ENCODE data around the gene GNPNAT1.

Gene GNPNAT1
- 11.0 to 15.7 (median 11.2) reads per million in 3 donors for total RNA-seq

DNA sequence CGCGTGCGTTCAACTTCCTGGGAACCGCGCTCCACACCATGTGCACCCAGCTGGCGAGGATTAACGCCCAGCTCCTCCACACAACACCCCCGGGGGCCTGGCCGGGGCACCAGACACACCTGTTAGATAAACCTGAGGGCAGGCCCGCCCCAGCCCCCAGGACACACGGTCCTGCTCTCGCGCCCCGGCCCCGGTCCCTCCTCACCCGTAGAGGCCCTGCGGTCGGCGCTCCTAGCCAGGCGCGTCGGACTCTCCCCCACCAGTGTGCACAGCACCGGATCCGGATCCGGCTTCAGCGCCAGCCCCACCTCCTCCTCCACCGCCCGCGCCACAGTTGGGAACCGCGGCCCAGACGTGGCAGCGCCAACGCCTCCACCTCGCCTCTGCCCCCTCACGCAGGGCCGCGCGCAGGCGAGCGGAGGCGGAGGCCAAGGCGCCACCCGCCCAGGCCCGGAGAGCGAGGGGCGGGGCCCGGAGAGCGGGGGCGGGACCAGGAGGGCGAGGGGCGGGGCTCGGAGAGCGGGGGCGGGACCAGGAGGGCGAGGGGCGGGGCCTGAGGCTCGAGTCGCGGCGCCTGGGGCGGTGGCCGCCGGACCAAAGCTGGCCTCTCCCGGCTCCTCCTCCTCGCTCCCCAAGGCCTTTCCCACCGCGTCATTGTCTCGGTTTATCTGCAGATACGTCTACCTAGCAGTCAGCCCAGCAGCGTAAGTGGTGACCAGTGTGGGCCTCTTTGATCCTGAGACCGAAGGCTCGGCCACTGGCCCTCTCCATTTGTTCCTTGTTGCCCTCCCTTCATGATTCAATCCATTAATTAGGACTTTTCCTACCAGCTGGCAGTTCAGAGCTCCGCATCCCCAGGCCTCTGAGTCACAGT lies at the start of gene GNPNAT1:
TSS of gene GNPNAT1 (minus strand) at position 385 of the 874 bp plus-strand sequence. CDS start 6,957 bp downstream, outside the sequence.
- Histone ChIP-seq H3K36me3 (ENCODE audit: control insufficient read depth, insufficient read depth, low read length) (no peaks in the 10 kb centered on the region), H3K9me3 (ENCODE audit: control insufficient read depth, low read length) (no peaks in the 10 kb centered on the region), H3K4me1 (ENCODE audit: control insufficient read depth, insufficient read depth, low read length, poor library complexity, severe bottlenecking) (peaks cover 12% of the 10 kb centered on the region), H3K27me3 (replicated peaks; ENCODE audit: control insufficient read depth, insufficient read depth, low read length, poor library complexity, severe bottlenecking) (no peaks in the 10 kb centered on the region), H3K27ac (ENCODE audit: insufficient read depth, low read length, poor library complexity, severe bottlenecking) (peak within 1 kb of the TSS; percentile 60), H3K4me3 (ENCODE audit: insufficient read depth, low read depth, low read length, poor library complexity, severe bottlenecking) (peak within 1 kb of the TSS; percentile 85)
- peak; percentile 85 to 88 (median 85) for DNase-seq

- H3K27ac ChIP-seq (ENCODE audit: insufficient read depth, low read length, poor library complexity, severe bottlenecking): no peak overlapping the region
- H3K36me3 ChIP-seq (ENCODE audit: control insufficient read depth, insufficient read depth, low read length): no peaks in the 10 kb centered on the region
- no peaks in the 10 kb centered on the region for H3K27me3 ChIP-seq (replicated peaks; ENCODE audit: control insufficient read depth, insufficient read depth, low read length, poor library complexity, severe bottlenecking)
- DNase-seq: no peak
- no peaks in the 10 kb centered on the region for H3K4me1 ChIP-seq (ENCODE audit: control insufficient read depth, insufficient read depth, low read length, poor library complexity, severe bottlenecking)
- H3K9me3 ChIP-seq (ENCODE audit: control insufficient read depth, low read length): no peaks in the 10 kb centered on the region
- H3K4me3 ChIP-seq (ENCODE audit: insufficient read depth, low read depth, low read length, poor library complexity, severe bottlenecking): no peak overlapping the region
These were observed 49.5 kb upstream of the GNPNAT1 start for GRCh38 chr14:52840877-52841276.

- no peak for DNase-seq
- Histone ChIP-seq H3K27me3 (replicated peaks; ENCODE audit: control insufficient read depth, insufficient read depth, low read length, poor library complexity, severe bottlenecking) (no peaks in the 10 kb centered on the region), H3K27ac (ENCODE audit: insufficient read depth, low read length, poor library complexity, severe bottlenecking) (no peak overlapping the region), H3K4me1 (ENCODE audit: control insufficient read depth, insufficient read depth, low read length, poor library complexity, severe bottlenecking) (no peaks in the 10 kb centered on the region), H3K9me3 (ENCODE audit: control insufficient read depth, low read length) (no peaks in the 10 kb centered on the region), H3K36me3 (ENCODE audit: control insufficient read depth, insufficient read depth, low read length) (no peaks in the 10 kb centered on the region), H3K4me3 (ENCODE audit: insufficient read depth, low read depth, low read length, poor library complexity, severe bottlenecking) (no peak overlapping the region)
These were observed 46.0 kb upstream of the GNPNAT1 start for GRCh38 chr14:52837451-52837850.

- Histone ChIP-seq H3K4me3 (ENCODE audit: insufficient read depth, low read depth, low read length, poor library complexity, severe bottlenecking) (no peak overlapping the region), H3K27ac (ENCODE audit: insufficient read depth, low read length, poor library complexity, severe bottlenecking) (no peak overlapping the region), H3K4me1 (ENCODE audit: control insufficient read depth, insufficient read depth, low read length, poor library complexity, severe bottlenecking) (no peaks in the 10 kb centered on the region), H3K9me3 (ENCODE audit: control insufficient read depth, low read length) (no peaks in the 10 kb centered on the region), H3K27me3 (replicated peaks; ENCODE audit: control insufficient read depth, insufficient read depth, low read length, poor library complexity, severe bottlenecking) (no peaks in the 10 kb centered on the region), H3K36me3 (ENCODE audit: control insufficient read depth, insufficient read depth, low read length) (no peaks in the 10 kb centered on the region)
- no peak for DNase-seq
These were observed 44.7 kb upstream of the GNPNAT1 start for GRCh38 chr14:52836063-52836462.

- H3K4me1 ChIP-seq (ENCODE audit: control insufficient read depth, insufficient read depth, low read length, poor library complexity, severe bottlenecking): no peaks in the 10 kb centered on the region
- no peak for DNase-seq
- no peaks in the 10 kb centered on the region for H3K27me3 ChIP-seq (replicated peaks; ENCODE audit: control insufficient read depth, insufficient read depth, low read length, poor library complexity, severe bottlenecking)
- H3K9me3 ChIP-seq (ENCODE audit: control insufficient read depth, low read length): no peaks in the 10 kb centered on the region
- no peak overlapping the region for H3K4me3 ChIP-seq (ENCODE audit: insufficient read depth, low read depth, low read length, poor library complexity, severe bottlenecking)
- H3K36me3 ChIP-seq (ENCODE audit: control insufficient read depth, insufficient read depth, low read length): no peaks in the 10 kb centered on the region
- no peak overlapping the region for H3K27ac ChIP-seq (ENCODE audit: insufficient read depth, low read length, poor library complexity, severe bottlenecking)
These were observed 43.9 kb upstream of the GNPNAT1 start for GRCh38 chr14:52835122-52835903.

GRCh38 chr14:52834440-52834842 lies 43.0 kb upstream of the GNPNAT1 start:
- no peak for DNase-seq
- Histone ChIP-seq H3K36me3 (ENCODE audit: control insufficient read depth, insufficient read depth, low read length) (no peaks in the 10 kb centered on the region), H3K4me3 (ENCODE audit: insufficient read depth, low read depth, low read length, poor library complexity, severe bottlenecking) (no peak overlapping the region), H3K27me3 (replicated peaks; ENCODE audit: control insufficient read depth, insufficient read depth, low read length, poor library complexity, severe bottlenecking) (no peaks in the 10 kb centered on the region), H3K4me1 (ENCODE audit: control insufficient read depth, insufficient read depth, low read length, poor library complexity, severe bottlenecking) (no peaks in the 10 kb centered on the region), H3K9me3 (ENCODE audit: control insufficient read depth, low read length) (no peaks in the 10 kb centered on the region), H3K27ac (ENCODE audit: insufficient read depth, low read length, poor library complexity, severe bottlenecking) (no peak overlapping the region)

DNA sequence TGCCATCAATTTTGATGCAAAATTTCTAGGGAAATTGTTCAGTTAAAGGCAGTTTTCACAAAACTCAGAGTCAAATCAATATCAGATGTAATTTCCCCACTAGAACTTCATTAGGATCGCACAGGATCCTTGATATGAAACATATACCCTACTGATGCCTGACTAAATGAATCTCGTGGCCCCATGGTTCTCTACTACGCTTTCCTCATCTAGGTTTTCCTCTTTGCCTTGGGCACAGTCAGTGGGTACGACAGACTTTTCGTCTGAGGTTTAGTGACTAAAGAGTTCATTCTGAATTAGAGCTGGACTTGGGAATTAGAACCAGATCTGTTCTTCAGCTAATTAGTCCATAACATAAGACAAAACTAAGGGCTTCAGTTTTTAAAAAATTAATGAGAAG lies 42.5 kb upstream of the GNPNAT1 start:
- Histone ChIP-seq H3K4me3 (ENCODE audit: insufficient read depth, low read depth, low read length, poor library complexity, severe bottlenecking) (no peak overlapping the region), H3K9me3 (ENCODE audit: control insufficient read depth, low read length) (no peaks in the 10 kb centered on the region), H3K4me1 (ENCODE audit: control insufficient read depth, insufficient read depth, low read length, poor library complexity, severe bottlenecking) (no peaks in the 10 kb centered on the region), H3K36me3 (ENCODE audit: control insufficient read depth, insufficient read depth, low read length) (no peaks in the 10 kb centered on the region), H3K27me3 (replicated peaks; ENCODE audit: control insufficient read depth, insufficient read depth, low read length, poor library complexity, severe bottlenecking) (no peaks in the 10 kb centered on the region), H3K27ac (ENCODE audit: insufficient read depth, low read length, poor library complexity, severe bottlenecking) (no peak overlapping the region)
- no peak for DNase-seq

DNA sequence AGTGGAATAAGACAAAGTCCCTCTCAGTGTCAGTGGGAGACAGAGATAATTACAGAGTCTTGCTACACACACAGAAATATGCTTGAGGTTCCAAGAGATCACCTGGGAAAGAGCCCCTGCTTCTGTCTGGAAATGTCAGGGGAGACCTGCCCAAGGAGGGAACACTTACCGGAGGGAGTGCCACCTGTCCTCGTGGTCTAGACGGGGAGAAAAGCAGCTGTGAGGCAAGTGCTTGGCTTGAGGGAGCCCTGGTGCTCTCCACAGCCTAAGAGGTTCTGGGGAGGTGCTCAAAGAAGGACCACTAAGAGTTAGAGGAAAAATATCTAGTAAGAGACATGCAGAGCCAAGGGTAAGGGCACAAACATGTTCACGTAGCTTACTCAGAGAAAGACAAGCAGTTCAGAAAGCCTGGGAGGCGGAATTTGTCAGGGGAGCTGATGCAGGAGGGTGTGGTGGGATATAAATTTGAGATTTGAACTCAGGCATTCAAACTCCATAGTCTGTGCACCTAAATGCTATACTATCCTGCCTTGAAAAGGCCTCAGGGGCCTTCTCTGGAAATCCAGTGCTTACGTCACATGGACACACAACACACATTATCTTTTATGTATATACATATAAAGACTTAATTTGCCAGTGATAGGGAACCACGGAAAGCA lies 38.2 kb upstream of the GNPNAT1 start:
- Histone ChIP-seq H3K4me1 (ENCODE audit: control insufficient read depth, insufficient read depth, low read length, poor library complexity, severe bottlenecking) (no peaks in the 10 kb centered on the region), H3K4me3 (ENCODE audit: insufficient read depth, low read depth, low read length, poor library complexity, severe bottlenecking) (no peak overlapping the region), H3K27me3 (replicated peaks; ENCODE audit: control insufficient read depth, insufficient read depth, low read length, poor library complexity, severe bottlenecking) (no peaks in the 10 kb centered on the region), H3K9me3 (ENCODE audit: control insufficient read depth, low read length) (no peaks in the 10 kb centered on the region), H3K36me3 (ENCODE audit: control insufficient read depth, insufficient read depth, low read length) (no peaks in the 10 kb centered on the region), H3K27ac (ENCODE audit: insufficient read depth, low read length, poor library complexity, severe bottlenecking) (no peak overlapping the region)
- no peak for DNase-seq

DNA sequence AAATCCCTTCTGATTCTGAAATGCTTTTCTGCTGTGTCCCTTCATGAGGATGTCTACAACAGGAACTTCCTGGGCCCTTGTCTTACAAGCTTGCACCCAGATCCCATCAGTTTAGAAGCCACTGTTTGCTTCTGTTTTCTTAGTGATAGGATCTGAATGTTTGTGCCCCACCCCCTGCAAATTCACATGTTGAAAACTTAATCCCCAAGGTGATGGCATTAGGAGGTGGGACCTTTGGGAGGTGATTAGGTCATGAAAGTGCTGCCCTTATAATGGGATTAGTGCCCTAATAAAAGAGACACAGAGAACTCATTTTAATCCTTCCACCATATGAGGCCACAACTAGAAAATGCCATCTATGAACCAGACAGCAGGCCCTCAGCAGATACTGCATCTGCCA lies 36.0 kb upstream of the GNPNAT1 start:
- Histone ChIP-seq H3K4me1 (ENCODE audit: control insufficient read depth, insufficient read depth, low read length, poor library complexity, severe bottlenecking) (no peaks in the 10 kb centered on the region), H3K9me3 (ENCODE audit: control insufficient read depth, low read length) (no peaks in the 10 kb centered on the region), H3K27me3 (replicated peaks; ENCODE audit: control insufficient read depth, insufficient read depth, low read length, poor library complexity, severe bottlenecking) (no peaks in the 10 kb centered on the region), H3K36me3 (ENCODE audit: control insufficient read depth, insufficient read depth, low read length) (no peaks in the 10 kb centered on the region), H3K4me3 (ENCODE audit: insufficient read depth, low read depth, low read length, poor library complexity, severe bottlenecking) (no peak overlapping the region), H3K27ac (ENCODE audit: insufficient read depth, low read length, poor library complexity, severe bottlenecking) (no peak overlapping the region)
- DNase-seq: no peak

Measured in effector memory CD4-positive, alpha-beta T cell (primary cell).